ENCODE data around the gene NAALADL1.
"Not testable (repeated sequence)": the region's sequence is repeated elsewhere in the genome, so short reads cannot be mapped to it uniquely, and the experiment has no call there.

The NAALADL1 gene

DNA sequence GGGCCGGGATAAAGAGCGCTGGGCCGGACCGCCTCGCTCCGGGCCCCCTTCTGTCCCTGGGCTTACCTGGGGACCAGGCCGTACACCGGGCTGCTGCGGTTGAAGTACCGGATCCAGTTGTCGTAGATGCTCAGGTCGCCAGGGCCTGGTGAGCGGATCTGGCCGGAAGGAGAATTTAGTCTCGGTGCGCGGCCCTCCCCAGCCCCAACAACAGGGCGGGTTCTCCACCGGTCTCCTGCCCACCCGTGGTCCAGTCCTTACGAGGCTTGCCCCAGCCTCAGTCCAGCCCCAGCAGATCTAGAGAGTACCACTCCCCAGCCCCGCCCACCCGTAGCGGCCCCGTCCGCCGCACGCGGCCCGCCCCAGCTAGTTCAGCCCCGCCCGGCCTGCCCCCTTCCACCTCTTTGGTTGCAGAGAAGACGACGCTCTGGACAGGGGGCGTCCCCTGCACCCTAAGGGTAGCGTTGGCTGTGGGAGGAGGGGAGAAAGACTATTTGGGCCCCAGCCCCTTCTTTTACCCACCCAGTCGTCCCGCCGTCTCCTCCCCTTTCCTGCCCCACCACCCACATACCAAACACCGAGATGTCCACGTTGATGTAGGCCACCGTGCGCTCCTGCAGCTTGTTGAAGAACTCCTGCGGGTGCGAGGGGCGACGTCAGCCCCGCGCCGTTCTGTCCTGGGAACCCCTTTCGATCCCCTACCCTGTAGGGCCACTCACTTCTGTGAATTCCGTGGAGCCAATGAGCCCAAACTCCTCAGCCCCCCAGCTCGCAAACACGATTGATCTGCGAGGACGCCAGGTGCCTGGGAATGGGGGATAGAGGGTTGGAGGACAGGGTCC lies 10.6 kb downstream of the NAALADL1 start:
- no peak for DNase-seq

DNA sequence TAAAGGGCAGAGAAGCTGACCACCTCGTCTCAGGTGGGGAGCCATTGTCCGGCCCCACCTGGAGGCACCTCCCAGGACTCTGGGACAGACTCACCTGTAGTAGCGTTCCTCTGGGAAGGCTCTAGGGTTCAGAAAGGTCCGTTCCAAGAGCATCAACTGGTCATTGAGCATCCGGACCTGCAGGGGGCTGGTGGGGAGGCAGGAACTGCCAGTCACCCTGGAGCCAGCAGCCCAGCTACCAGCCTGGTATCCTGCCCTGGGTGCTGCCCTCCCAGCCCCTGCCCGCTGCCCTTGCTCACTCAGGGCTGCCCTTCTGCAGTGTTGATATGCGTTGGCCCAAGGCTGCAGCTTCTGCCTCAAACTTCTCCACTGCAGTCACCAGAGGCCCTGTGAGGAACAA lies 12.6 kb downstream of the NAALADL1 start:
- no peak for DNase-seq

DNA sequence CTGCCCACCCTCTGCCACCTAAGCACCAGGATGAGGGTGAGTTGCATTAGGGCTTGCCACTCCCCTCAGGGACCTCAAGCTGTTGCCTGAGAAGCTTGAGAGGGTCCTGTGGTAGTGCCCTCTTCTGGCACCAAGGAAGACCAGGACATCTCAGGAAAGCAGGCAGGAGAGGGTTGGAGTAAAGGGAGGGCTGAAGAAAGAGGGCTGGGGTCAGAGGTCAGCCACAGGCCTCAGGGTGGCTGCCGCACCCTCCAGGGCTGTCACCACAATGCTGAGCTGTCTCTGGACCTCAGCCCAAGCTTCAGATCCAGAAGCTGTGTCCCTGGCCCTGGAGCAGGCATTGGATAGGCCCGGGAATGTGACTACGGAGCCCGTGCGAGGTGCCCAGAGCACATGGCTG lies 13.3 kb downstream of the NAALADL1 start:
- no peak for DNase-seq

DNA sequence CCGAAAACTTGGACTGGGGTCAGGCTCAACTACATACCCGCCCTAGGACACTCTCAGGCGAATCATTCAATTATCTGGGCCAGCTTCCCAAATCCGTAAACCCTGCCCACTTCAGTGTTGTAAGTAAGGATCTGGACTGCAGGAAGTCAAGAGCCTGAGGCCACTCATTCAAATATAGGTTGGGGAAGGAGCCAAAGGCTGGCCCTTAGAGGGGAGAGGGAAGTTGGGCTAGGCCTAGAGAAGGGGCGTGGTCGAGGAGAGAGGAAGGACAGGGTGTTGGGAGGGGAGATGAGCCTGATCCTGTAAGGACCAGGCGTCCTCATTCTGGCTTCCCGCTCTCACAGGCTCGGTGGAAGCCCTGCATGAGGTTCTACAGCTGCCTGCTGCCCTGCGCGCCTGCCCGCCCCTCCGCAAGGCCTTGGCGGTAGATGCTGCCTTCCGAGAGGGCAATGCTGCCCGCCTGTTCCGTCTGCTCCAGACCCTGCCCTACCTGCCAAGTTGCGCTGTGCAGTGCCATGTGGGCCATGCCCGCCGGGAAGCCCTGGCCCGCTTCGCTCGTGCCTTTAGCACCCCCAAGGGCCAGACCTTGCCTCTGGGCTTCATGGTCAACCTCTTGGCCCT lies 14.4 kb downstream of the NAALADL1 start:
- DNase-seq: no peak

DNA sequence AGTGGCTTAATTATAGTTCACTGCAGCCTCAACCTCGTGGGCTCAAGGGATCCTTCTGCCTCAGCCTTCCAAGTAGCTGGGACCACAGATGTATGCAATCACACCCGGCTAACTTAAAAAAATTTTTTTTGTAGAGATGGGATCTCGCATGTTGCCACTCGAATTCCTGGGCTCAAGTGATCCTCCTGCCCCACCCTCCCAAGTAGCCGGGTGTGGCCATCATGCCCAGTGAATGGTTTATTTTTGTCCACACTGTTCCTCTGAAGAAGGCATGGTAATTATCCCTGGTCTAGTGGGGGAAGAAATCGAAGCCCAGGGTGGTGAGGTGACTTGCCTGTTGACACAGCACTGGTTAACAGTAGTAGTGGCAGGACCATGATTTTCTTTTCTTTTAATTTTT lies 15.5 kb downstream of the NAALADL1 start:
- DNase-seq: no peak

DNA sequence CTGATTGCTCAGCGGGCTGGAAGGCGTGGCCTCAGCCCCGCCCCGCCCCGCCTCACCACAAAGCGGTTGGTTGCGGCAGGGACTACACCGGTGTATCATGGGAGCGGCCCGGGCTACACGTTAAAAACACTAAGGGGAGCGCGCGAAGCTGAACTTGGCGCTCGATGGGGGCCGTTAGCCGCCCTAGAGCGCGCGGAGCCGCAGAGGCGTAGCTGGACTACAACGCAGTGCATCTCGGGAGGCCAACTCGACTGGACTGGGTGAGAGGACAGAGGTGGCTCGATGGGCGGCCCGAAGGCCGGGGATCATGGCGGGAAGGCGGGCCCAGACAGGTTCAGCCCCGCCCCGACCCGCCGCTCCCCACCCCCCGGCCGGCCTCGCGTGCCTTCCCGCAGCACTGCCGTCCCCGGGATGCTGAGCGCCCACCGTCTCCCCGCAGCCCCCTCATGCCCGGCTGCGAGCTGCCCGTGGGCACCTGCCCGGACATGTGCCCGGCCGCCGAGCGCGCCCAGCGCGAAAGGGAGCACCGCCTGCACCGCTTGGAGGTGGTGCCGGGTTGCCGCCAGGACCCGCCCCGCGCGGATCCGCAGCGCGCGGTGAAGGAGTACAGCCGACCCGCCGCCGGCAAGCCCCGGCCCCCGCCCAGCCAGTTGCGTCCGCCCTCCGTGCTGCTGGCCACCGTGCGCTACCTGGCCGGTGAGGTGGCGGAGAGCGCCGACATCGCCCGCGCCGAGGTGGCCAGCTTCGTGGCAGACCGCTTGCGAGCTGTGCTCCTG lies 17.3 kb downstream of the NAALADL1 start, which contains the start of gene SAC3D1:
TSS of gene SAC3D1 (plus strand) at position 364 of the 776 bp plus-strand sequence. CDS start at position 447, 83 bp downstream.
- peak; percentile 94 for DNase-seq

DNA sequence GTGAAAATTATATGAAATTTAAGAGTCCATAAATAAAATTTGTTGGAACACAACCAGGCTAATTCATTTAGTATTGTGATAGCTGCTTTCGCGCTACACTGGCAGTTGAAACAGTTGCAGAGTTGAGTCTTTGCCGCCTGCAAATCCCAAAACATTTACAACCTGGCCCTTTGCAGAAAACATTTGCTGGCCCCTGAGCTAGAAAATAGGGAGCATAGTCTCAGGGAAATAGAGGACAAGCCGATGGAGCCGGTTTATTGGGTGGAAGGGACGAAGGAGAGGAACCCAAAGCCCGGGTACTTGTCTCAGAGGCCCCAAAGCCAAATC lies 17.9 kb downstream of the NAALADL1 start:
- no peak for DNase-seq

DNA sequence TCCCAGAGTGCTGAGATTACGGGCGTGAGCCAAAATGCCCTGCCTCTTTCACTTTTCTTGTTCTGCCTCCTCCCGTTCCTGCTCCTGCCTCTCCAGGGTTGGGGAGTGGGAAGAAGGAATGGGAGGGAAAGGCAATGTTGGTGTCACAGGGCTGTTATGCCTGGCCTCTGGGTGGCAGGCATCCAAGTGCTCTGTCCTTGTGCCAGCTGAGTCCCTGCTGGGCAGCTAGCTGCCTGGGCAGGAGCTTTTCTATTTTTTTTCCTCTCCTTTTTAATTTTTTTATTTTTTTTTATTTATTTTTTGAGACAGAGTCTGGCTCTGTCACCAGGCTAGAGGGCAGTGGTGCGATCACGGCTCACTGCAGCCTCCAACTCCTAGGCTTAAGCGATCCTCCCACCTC lies 21.4 kb downstream of the NAALADL1 start:
- DNase-seq: no peak

DNA sequence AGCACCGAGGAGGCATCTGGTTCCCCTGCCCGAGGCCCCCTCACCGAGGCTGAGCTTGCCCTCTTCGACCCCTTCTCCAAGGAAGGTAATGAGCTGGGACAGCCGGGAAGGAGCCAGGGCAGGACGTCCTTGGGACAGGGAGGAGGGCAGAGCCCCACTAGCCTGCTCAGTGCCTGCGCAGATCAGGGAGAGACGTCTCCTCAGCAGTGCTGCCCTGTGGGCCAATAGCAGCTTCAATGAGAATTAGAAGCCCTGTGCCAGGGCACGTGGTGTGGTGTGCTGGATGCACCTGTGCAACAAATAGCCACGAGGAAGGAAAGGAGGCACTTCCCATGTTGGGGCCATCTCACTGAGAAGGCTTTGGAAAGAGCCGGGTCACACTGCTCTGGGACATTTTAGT lies 22.8 kb downstream of the NAALADL1 start:
- no peak for DNase-seq

DNA sequence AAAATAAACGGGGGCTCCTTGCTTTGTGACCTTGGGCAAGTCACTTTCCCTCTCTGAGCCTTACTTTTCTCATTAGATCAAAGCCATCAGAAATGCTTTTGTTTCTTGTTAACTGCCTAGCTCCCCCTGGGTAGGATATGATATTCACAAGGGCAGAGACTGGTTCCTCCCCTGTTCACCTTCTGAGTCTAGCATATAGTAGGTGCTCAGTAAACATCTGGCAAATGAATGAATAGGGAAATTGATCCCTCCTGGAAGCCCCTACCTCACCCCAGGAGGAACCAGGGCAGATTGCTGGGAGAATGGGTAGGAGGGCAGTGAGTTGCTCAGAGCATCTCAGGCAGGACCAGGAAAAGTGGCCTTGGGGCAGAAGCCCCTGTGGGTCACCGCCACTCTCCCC lies 23.9 kb downstream of the NAALADL1 start:
- no peak for DNase-seq

DNA sequence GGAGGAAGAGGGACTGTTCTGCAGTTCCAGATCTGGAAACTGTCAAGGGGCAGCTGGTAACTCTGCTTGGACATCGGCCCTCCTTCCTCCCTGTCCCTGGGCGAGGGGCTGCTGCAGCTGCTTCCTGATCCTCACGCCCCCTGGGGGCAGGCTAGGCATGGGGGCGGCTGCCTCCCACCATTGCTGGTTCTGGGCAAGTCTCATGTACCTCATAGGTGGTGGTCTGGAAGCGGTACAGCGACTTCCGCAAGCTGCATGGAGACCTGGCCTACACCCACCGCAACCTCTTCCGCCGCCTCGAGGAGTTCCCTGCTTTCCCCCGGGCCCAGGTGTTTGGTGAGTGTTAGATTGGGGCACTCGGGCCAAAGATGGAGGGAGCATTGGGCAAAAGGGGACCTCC lies 26.1 kb downstream of the NAALADL1 start:
- DNase-seq: no peak

DNA sequence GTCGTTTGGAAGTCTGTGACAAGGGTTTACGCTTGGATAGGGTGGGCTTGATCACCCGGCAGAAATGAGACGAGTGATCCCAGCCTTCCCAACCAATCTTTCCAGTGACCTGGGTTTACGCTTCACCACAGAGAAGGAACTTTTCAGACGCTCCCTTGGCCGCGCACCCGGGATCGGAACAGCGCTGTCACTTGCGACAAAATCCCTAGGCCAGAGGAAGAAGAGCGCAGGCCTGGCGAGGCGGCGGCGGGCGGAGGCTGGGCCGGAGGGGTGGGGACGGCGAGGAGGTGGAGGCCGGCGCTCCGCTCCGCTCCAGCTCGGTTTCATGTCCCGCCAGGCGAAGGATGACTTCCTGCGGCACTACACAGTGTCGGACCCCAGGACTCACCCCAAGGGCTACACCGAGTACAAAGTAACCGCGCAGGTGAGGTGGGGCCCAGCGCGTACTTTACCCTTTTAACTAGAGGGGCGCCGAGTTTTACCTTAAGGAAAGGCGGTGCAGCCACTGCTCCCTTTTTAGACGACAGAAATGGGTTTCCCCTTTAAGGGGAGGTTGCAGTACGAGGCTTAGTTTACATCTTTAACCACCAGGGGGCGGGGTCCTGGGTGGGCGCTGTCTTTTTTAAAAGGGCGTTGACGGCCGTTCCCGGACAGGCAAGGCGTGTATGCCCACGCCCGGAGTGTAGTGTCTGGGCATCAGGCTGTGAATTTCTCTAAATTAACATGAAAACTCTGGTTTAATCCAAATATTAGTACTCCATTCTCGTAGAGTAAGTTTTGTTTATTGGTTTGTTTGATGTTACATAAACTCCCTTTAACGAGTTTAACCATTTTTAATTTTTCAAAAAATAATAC lies 30.9 kb downstream of the NAALADL1 start, which contains the start of gene SNX15:
TSS of gene SNX15 (plus strand) at position 227 of the 855 bp plus-strand sequence. CDS start at position 326, 99 bp downstream.
- DNase-seq: peak; percentile 93

DNA sequence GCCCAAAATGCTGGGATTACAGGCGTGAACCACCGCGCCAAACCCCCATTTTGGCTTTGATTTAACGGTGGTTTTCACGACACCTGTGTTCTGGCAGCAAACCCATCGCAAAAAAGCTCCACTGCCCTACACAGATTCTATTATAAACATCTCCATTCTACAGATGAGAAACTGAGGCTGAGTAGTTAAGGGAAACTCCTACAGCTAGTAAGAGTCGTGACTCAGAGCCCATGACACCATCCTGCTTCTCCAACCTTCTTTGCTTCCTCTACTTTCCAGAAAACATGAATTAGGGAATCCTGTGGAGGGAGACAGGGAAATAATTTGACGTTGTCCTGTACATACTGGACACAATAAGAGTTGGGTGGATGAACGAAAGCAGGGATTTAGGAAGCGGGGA lies 31.5 kb downstream of the NAALADL1 start:
- no peak for DNase-seq

DNA sequence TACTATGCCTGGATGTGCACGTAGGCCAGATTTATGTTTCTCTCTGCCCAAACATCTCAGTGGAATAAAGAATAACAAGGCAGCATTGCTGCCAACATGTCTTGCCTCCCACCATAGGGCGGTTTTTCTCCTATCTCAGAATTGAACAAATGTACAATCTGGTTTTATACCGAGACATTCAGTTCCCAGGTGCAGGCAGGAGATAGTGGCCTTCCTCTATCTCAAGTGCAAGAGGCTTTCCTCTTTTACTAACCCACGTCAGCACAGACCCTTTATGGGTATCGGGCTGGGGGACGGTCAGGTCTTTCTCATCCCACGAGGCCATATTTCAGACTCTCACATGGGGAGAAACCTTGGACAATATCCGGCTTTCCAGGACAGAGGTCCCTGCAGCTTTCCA lies 34.9 kb downstream of the NAALADL1 start:
- not testable (repeated sequence) for DNase-seq

DNA sequence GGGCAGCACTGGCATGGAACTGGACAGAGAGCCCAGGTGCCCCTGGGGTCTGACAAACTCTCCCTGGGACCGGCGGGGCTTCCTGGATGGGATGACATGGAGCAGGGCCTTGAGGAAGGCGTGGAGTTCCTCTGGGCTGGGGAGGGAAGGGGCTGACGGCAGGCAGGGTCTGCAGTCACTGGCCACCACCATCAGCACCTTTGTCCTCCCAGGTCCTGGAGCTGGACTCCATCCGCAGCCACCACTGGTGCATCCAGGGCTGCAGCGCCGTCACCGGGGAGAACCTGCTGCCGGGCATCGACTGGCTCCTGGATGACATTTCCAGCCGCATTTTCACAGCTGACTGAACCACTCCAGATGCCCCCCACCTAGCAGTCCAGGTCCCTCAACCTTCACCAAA lies 36.8 kb downstream of the NAALADL1 start:
- no peak for DNase-seq

DNA sequence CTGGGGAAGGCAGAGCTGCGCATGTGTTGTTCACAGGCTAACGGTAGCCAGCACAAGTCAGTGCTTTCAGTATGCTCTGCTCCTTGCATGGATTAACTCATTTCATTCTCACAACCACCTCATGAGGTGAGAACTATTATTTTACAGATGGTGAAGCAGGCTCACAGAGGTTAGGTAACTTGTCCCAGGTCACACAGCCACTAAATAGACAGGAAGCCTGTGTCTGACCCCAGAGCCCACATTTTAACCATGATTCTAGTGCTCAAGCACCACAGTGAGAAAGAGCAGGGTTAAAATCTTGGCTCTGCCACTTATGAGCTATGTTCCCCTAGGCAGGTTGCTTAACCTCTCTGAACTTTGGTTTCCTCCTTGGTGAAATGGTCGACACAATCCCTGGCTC lies 37.4 kb downstream of the NAALADL1 start:
- DNase-seq: no peak

DNA sequence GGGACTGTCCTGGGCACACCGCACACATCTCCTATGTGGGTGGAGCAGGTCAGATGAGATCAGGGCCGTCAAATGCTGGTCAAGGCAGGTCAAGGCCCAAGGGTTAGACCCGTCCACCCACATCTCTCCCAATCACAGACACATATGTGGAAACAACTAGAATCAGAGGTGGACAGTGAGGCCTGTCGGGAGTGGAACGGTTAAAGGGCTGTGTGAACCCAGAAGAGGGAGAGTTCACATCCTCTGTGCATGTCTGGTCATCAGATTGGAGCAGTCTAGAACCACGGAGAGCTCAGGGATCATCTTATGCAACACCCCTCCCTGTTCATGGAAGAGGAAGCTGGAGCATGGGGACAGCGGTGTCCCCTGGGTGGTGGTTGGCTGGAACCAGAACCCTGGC lies 38.5 kb downstream of the NAALADL1 start:
- no peak for DNase-seq

DNA sequence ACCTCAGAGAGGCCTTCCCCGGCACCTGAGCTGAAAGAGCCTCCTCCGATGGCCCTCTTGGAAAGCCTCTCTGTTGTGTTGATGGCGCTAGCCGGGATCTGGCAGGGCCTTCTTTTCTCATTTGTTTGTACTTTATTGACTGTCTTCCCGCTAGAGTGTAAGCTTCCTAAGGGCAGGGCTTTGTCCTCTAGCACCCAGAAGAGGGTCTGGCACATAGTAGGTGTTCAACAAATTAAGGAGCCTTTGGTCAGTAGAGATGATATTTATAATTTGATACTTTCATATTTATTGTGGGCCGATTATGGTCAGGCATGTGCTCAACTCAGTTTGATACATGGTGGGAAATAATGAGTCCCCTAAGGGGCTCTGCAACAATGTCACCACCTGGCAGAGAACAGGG lies 40.4 kb downstream of the NAALADL1 start:
- no peak for DNase-seq

DNA sequence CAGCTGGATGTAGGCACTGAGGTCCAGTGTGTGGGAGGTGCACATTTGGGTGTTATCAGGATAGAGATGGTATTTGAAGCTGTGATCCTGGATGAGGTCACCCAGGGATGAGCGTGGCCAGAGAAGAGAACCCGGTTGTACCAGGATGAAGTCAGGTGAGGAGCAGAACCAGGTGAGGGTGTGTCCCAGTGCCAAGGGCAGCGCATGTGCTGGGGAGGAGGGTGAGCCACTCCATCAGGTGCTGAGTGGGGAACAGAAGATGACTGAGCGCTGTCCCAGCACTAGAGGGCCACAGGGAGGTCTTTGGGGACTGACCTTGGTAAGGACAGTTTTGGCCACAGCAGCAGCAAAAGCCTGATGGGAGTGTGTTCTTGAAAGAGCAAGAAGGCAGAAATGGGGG lies 41.6 kb downstream of the NAALADL1 start:
- DNase-seq: no peak

DNA sequence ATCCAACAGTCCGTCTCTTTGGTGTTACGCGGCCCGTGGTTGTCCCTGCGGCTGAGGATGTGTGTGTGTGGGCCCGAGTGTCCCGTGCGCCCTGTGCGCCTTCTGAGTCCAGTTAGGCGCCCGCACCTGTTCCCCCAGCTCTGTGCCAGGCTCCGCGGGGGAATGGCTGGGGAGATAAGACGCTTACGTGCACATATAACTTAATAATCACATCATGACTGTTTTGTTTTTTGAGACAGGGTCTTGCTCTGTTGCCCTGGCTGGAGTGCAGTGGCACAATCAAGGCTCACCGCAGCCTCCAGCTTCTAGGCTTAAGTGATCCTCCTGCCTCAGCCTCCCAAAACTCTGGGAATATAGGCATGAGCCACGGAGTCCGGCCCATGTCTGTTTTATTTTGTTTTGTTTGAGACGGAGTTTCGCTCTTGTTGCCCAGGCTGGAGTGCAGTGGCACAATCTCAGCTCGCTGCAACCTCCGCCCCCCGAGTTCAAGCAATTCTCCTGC lies 43.6 kb downstream of the NAALADL1 start:
- no peak for DNase-seq

DNA sequence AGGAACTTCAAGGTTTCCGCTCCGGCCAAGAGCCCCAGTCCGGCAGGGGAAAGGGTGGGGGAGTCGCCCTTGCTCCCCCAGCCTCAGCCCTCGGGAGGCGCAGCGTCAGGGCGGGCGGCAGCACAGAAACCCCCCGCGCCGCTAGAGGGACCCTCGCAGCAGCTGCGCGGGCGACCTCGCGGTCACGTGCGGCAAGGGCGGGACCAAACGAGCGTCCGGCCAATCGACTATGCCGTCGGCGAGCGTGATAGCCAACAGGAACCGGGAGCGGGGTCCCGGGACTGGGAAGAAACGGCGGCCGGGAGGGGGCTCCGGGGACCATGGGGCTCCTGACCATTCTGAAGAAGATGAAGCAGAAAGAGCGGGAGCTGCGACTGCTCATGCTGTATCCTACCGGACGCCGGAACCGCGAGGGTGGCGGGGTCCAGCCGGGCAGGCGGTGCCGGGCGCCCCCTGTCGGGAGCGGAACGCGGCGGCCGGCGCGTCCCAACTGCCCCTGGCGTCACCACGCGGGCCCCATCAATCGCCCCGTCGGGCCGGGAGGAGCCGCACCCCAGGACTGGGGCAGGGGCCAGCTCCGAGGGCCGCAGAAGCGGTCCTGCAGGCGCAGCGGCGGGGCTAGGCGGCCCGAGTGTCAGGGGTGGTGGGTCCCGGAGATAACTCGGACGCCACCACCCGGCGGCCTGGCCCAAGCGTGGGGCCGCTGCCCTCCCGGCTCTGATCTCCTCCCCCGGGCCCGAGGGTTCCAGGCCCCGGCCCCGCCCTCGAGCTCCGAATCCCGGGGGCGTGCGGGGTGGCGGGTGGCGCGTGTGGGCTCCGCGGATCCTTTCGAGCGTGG lies 44.2 kb downstream of the NAALADL1 start, which contains the start of gene ARL2:
TSS of gene ARL2 (plus strand) at position 273 of the 838 bp plus-strand sequence. CDS start at position 321, 48 bp downstream.
- DNase-seq: peak; percentile 72

All from DMS153 (cell line).